ENCODE results near the gene NLK.
"Not testable (repeated sequence)": the region's sequence is repeated elsewhere in the genome, so short reads cannot be mapped to it uniquely, and the experiment has no call there.

Gene NLK

DNA sequence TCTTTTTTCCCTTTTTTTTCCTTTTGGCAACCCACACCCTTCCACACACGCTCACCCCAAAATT is at the start of gene NLK:
NLK (plus strand) TSS at position 21 of the 64 bp plus-strand sequence. CDS start 197 bp downstream, outside the sequence.
- peak within 1 kb of the TSS; percentile 62 for H2AFZ ChIP-seq (ENCODE audit: low read length, unreplicated experiment)
- peak within 1 kb of the TSS; percentile 86 for H3K4me3 ChIP-seq (ENCODE audit: low read depth, low read length)
- H3K27me3 ChIP-seq (ENCODE audit: insufficient read depth, low read length) = no peaks in the 10 kb centered on the region
- 0 out of 2 replicates have a peak, but pooled peaks cover 3% of the 10 kb centered on the region for H3K36me3 ChIP-seq (ENCODE audit: insufficient read depth, low read length)
- H3K79me2 ChIP-seq (ENCODE audit: control insufficient read depth, insufficient read depth, low read length, unreplicated experiment) = peaks cover 53% of the 10 kb centered on the region
- peak within 1 kb of the TSS; percentile 40; the same call in 1 of the 2 replicates for H3K27ac ChIP-seq (ENCODE audit: low read depth, low read length)
- peaks cover 53% of the 10 kb centered on the region for H3K4me1 ChIP-seq (ENCODE audit: control insufficient read depth, insufficient read depth, low read length, unreplicated experiment)

DNA sequence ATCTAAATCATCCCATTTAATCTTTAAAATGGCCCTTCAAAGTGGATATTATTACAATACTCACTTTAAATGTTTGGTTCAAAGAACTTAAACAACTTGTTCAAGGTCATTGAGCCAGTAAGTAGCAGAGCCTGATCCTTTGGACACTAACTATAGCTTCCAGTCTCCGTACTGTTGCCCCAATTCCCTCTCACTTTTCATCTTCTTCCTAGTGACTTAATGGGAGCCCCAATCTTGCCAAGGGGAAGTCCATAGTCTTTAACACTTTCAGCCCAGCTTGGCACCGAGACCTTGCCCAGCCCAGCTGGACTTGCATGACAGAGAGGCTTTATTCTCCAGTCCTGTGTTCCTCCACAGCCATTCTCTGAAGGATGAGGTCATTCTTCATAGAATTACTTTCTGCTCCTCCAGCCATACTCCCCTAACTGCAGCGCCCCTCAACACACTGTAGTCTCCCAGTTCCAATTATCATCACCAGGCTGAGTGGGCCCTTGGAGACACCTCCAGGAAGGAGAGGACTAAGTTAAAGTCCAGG is 49.2 kb upstream of the NLK start:
- no peaks in the 10 kb centered on the region for H3K79me2 ChIP-seq (ENCODE audit: control insufficient read depth, insufficient read depth, low read length, unreplicated experiment)
- no peaks in the 10 kb centered on the region for H3K36me3 ChIP-seq (ENCODE audit: insufficient read depth, low read length)
- H2AFZ ChIP-seq (ENCODE audit: low read length, unreplicated experiment) = no peak overlapping the region
- peaks cover 19% of the 10 kb centered on the region for H3K4me1 ChIP-seq (ENCODE audit: control insufficient read depth, insufficient read depth, low read length, unreplicated experiment)
- no peak overlapping the region for H3K27ac ChIP-seq (ENCODE audit: low read depth, low read length)
- 0 out of 2 replicates have a peak, but pooled peaks cover 4% of the 10 kb centered on the region for H3K27me3 ChIP-seq (ENCODE audit: insufficient read depth, low read length)
- H3K4me3 ChIP-seq (ENCODE audit: low read depth, low read length) = no peak overlapping the region

DNA sequence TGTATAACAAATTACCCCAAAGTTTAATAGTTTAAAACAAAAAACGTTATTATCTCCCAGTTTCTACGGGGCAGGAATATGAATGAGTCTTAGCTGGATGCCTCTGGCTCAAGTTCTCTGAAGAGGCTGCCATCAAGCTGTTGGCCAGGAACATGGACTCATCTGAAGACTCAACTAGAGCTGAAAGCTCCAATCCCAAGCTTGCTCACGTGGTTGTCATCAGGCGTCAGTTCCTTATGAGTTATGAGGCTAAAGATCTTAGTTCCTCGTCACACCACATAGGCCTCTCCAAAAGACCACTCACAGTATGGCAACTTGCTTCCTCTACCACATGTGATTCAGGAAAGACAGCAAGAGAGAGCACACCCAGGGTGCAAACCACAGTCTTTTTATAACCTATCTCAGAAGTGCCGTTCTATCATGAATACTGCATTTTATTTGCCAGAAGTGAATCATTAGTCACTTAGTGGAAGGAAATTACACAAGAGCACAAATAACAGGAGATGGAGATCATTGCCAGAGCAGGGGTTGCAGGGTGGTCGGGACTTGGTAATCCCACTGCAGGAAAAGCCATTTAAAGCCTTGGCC is 48.7 kb upstream of the NLK start:
- no peaks in the 10 kb centered on the region for H3K36me3 ChIP-seq (ENCODE audit: insufficient read depth, low read length)
- H3K4me1 ChIP-seq (ENCODE audit: control insufficient read depth, insufficient read depth, low read length, unreplicated experiment) = peaks cover 15% of the 10 kb centered on the region
- H3K27me3 ChIP-seq (ENCODE audit: insufficient read depth, low read length) = 0 out of 2 replicates have a peak, but pooled peaks cover 9% of the 10 kb centered on the region
- no peaks in the 10 kb centered on the region for H3K79me2 ChIP-seq (ENCODE audit: control insufficient read depth, insufficient read depth, low read length, unreplicated experiment)
- no peak overlapping the region for H2AFZ ChIP-seq (ENCODE audit: low read length, unreplicated experiment)
- no peak overlapping the region for H3K4me3 ChIP-seq (ENCODE audit: low read depth, low read length)
- no peak overlapping the region for H3K27ac ChIP-seq (ENCODE audit: low read depth, low read length)

DNA sequence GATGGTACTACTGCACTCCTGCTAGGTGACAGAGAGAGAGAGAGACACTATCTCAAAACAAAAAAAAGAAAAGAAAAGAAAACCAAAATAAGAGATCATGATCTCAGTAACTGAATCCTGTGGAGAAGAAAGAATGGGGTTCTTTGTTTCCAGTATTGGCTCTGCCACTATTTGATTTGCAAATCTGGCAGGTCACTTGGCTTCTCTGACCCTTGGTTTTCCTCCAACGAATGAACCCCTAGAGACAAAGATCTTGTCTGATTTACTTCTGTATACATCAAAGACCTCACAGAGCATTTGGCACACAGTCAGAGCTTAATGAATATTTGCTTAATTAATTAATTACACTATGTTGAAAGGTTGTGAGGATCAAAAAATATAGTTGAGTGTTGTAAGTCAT is 47.9 kb upstream of the NLK start:
- Histone ChIP-seq H3K27me3 (ENCODE audit: insufficient read depth, low read length) (0 out of 2 replicates have a peak, but pooled peaks cover 11% of the 10 kb centered on the region), H3K79me2 (ENCODE audit: control insufficient read depth, insufficient read depth, low read length, unreplicated experiment) (no peaks in the 10 kb centered on the region), H2AFZ (ENCODE audit: low read length, unreplicated experiment) (no peak overlapping the region), H3K36me3 (ENCODE audit: insufficient read depth, low read length) (no peaks in the 10 kb centered on the region), H3K27ac (ENCODE audit: low read depth, low read length) (no peak overlapping the region), H3K4me1 (ENCODE audit: control insufficient read depth, insufficient read depth, low read length, unreplicated experiment) (peaks cover 12% of the 10 kb centered on the region), H3K4me3 (ENCODE audit: low read depth, low read length) (no peak overlapping the region)

DNA sequence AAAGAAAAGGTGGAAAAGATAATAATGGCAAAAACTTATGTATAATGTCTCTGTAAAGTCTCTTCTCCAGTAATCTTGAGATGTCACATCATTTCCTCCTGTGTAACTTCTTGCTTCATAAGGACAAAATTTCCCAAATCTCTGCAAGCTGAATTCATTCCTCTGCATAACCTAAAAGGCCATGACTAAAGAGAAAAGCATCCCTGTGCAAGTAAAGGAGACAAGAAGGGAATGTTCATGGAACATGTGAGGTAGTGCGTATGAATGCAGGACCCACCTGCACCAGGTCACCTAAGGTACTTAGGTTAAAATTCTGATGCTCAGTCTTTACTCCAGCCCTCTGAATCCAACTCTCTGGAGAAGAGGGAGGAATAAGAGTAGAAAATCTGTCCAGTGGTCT is 46.9 kb upstream of the NLK start:
- H3K4me3 ChIP-seq (ENCODE audit: low read depth, low read length) = no peak overlapping the region
- H2AFZ ChIP-seq (ENCODE audit: low read length, unreplicated experiment) = no peak overlapping the region
- H3K4me1 ChIP-seq (ENCODE audit: control insufficient read depth, insufficient read depth, low read length, unreplicated experiment) = peaks cover 12% of the 10 kb centered on the region
- no peaks in the 10 kb centered on the region for H3K79me2 ChIP-seq (ENCODE audit: control insufficient read depth, insufficient read depth, low read length, unreplicated experiment)
- no peak overlapping the region for H3K27ac ChIP-seq (ENCODE audit: low read depth, low read length)
- H3K27me3 ChIP-seq (ENCODE audit: insufficient read depth, low read length) = peaks cover 15% of the 10 kb centered on the region; the same call in 1 of the 2 replicates
- no peaks in the 10 kb centered on the region for H3K36me3 ChIP-seq (ENCODE audit: insufficient read depth, low read length)

DNA sequence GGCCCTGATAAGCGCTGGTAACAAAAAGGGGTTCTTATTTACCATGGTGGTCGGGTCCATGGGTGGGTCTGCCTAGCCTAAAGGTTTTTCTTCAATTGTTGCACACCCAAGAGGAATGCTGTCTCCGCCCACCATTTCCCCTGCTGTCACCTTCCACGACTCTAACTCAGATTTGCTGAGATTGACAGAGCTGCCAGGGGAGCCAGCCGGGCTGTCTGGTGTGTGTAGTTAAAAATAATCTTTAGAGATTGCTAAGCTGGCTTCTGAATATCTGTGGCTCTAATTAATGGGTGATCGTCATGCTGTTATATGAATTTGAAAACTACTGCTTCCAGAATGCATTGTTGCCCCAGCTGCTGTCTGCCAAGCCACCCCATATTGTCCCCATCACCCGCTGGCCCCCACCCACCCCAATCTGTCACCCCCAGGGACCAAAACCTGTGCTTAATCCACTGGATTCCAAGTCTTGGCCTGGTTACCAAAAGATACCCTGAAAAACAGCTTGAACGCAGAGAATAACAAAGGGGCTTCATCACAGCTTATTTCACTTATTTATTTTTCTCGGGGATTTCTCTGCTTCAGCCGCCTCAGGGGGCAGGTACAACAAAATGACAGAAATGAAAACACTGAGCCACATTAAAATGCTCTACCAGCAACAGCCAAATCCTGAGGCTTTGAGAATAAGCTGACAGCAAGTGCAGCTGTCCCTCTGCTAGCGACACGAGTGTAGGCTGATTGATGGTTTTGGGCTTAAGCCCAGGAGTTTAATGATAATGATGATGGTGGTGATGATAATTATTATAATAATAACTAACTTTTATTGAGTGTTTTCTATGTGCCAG is 46.1 kb upstream of the NLK start:
- no peak overlapping the region for H2AFZ ChIP-seq (ENCODE audit: low read length, unreplicated experiment)

DNA sequence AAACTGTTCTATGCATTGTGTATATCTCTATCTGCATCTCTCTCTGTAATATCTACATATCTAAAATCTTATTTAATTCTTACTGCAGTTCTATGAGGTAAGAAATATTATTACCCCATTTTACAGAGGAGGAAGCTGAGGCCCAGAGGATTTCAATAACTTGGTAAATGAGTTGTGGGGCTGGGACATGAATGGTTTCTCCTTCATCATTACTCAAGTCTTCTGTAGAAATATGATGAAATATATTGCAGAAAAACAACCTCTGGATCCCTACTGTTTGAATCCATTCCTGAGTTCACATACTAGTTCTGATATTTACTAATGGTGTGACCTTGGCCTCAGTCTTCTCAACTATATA is 45.5 kb upstream of the NLK start:
- H3K27me3 ChIP-seq (ENCODE audit: insufficient read depth, low read length) = peaks cover 23% of the 10 kb centered on the region
- H3K27ac ChIP-seq (ENCODE audit: low read depth, low read length) = no peak overlapping the region
- no peaks in the 10 kb centered on the region for H3K79me2 ChIP-seq (ENCODE audit: control insufficient read depth, insufficient read depth, low read length, unreplicated experiment)
- H2AFZ ChIP-seq (ENCODE audit: low read length, unreplicated experiment) = no peak overlapping the region
- H3K4me3 ChIP-seq (ENCODE audit: low read depth, low read length) = no peak overlapping the region
- no peaks in the 10 kb centered on the region for H3K36me3 ChIP-seq (ENCODE audit: insufficient read depth, low read length)
- H3K4me1 ChIP-seq (ENCODE audit: control insufficient read depth, insufficient read depth, low read length, unreplicated experiment) = peaks cover 12% of the 10 kb centered on the region

More for the DNA sequence above, 46.1 kb upstream of the NLK start:
- H3K79me2 ChIP-seq (ENCODE audit: control insufficient read depth, insufficient read depth, low read length, unreplicated experiment) = no peaks in the 10 kb centered on the region
- H3K4me1 ChIP-seq (ENCODE audit: control insufficient read depth, insufficient read depth, low read length, unreplicated experiment) = peaks cover 12% of the 10 kb centered on the region
- H3K27ac ChIP-seq (ENCODE audit: low read depth, low read length) = no peak overlapping the region
- peaks cover 17% of the 10 kb centered on the region; the same call in 1 of the 2 replicates for H3K27me3 ChIP-seq (ENCODE audit: insufficient read depth, low read length)
- H3K36me3 ChIP-seq (ENCODE audit: insufficient read depth, low read length) = no peaks in the 10 kb centered on the region
- no peak overlapping the region for H3K4me3 ChIP-seq (ENCODE audit: low read depth, low read length)

DNA sequence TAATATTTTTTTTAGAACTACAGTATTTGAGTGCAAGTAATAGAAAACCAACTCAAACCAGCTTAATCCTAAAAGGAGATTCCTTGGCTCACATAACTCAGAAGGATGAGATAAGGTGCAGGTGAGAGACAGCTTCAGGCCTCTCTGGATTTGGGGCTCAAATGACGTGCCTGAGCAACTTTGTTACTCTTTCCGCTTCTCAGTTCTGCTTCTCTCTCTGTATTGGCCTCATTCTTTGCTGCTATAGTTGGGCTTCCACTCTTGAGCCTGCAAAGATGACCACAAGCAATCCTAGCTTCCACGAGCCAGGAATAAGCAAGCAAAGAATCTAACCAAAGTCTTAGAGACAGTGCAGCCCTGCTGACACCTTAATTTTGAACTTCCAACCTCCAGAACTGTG is 45.0 kb upstream of the NLK start:
- Histone ChIP-seq H3K36me3 (ENCODE audit: insufficient read depth, low read length) (no peaks in the 10 kb centered on the region), H3K4me3 (ENCODE audit: low read depth, low read length) (no peak overlapping the region), H2AFZ (ENCODE audit: low read length, unreplicated experiment) (no peak overlapping the region), H3K27me3 (ENCODE audit: insufficient read depth, low read length) (peaks cover 24% of the 10 kb centered on the region), H3K4me1 (ENCODE audit: control insufficient read depth, insufficient read depth, low read length, unreplicated experiment) (peaks cover 12% of the 10 kb centered on the region), H3K27ac (ENCODE audit: low read depth, low read length) (no peak overlapping the region), H3K79me2 (ENCODE audit: control insufficient read depth, insufficient read depth, low read length, unreplicated experiment) (no peaks in the 10 kb centered on the region)

DNA sequence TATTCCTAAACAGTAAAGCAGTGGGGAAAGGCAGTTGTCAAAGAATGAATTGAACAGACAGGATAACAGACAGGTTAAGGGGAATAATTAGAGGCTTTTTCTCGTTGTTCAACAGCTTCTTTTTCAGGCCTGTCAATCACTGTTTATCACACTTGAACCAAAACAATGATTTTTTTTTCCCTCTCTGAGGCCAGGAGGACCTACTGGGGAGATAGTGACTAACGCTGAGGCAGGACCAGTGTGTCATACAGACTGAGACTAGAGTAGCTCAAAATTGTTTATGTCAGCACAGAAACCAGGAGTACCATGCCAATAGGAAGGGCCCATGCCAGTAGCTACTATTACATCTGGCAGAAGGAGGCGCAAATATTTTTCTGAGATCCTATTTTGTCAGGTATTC is 41.3 kb upstream of the NLK start:
- Histone ChIP-seq H3K4me1 (ENCODE audit: control insufficient read depth, insufficient read depth, low read length, unreplicated experiment) (peaks cover 1% of the 10 kb centered on the region), H3K4me3 (ENCODE audit: low read depth, low read length) (no peak overlapping the region), H3K36me3 (ENCODE audit: insufficient read depth, low read length) (no peaks in the 10 kb centered on the region), H3K27me3 (ENCODE audit: insufficient read depth, low read length) (peaks cover 30% of the 10 kb centered on the region), H3K79me2 (ENCODE audit: control insufficient read depth, insufficient read depth, low read length, unreplicated experiment) (no peaks in the 10 kb centered on the region), H2AFZ (ENCODE audit: low read length, unreplicated experiment) (no peak overlapping the region), H3K27ac (ENCODE audit: low read depth, low read length) (no peak overlapping the region)

DNA sequence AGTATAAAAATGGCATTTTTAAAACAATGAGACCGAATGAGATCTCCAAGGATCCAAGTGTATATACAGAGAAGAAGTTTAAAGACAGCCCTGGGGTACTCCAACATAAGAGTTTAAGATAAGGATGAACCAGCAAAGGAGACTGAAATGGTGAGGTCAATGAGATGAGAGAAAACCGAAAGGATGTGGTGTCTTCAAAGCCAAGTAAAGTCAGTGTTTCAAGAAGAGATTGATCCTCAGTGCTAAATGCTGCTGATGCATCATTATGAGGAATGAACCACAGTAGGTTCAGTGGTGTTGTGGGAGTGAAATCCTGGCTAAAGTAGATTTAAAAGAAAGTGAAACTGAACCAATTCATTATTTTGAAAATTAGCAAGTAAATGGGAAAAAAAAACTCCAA is 38.1 kb upstream of the NLK start:
- H3K4me3 ChIP-seq (ENCODE audit: low read depth, low read length) = no peak overlapping the region
- H3K4me1 ChIP-seq (ENCODE audit: control insufficient read depth, insufficient read depth, low read length, unreplicated experiment) = no peaks in the 10 kb centered on the region
- no peaks in the 10 kb centered on the region for H3K36me3 ChIP-seq (ENCODE audit: insufficient read depth, low read length)
- no peaks in the 10 kb centered on the region for H3K79me2 ChIP-seq (ENCODE audit: control insufficient read depth, insufficient read depth, low read length, unreplicated experiment)
- H2AFZ ChIP-seq (ENCODE audit: low read length, unreplicated experiment) = no peak overlapping the region
- peaks cover 23% of the 10 kb centered on the region for H3K27me3 ChIP-seq (ENCODE audit: insufficient read depth, low read length)
- no peak overlapping the region for H3K27ac ChIP-seq (ENCODE audit: low read depth, low read length)

DNA sequence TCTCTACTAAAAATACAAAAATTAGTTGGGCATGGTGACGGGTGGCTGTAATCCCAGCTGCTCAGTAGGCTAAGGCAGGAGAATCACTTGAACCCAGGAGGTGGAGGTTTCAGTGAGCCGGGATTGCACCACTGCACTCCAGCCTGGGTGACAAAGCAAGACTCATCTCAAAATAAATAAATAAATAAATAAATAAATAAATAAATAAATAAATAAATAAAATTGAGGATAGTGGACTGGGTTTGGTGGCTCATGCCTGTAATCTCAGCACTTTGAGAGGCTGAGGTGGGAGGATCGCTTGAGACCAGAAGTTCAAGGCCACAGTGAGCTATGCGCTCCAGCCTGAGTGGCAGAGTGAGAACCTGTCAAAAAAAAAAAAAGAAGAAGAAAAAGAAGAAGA is 34.6 kb upstream of the NLK start:
- H3K27ac ChIP-seq (ENCODE audit: low read depth, low read length); H2AFZ ChIP-seq (ENCODE audit: low read length, unreplicated experiment); H3K4me3 ChIP-seq (ENCODE audit: low read depth, low read length); H3K79me2 ChIP-seq (ENCODE audit: control insufficient read depth, insufficient read depth, low read length, unreplicated experiment); H3K4me1 ChIP-seq (ENCODE audit: control insufficient read depth, insufficient read depth, low read length, unreplicated experiment); H3K36me3 ChIP-seq (ENCODE audit: insufficient read depth, low read length): not testable (repeated sequence)
- peaks cover 36% of the 10 kb centered on the region for H3K27me3 ChIP-seq (ENCODE audit: insufficient read depth, low read length)
